ENCODE results near the gene BRD4.

DNA sequence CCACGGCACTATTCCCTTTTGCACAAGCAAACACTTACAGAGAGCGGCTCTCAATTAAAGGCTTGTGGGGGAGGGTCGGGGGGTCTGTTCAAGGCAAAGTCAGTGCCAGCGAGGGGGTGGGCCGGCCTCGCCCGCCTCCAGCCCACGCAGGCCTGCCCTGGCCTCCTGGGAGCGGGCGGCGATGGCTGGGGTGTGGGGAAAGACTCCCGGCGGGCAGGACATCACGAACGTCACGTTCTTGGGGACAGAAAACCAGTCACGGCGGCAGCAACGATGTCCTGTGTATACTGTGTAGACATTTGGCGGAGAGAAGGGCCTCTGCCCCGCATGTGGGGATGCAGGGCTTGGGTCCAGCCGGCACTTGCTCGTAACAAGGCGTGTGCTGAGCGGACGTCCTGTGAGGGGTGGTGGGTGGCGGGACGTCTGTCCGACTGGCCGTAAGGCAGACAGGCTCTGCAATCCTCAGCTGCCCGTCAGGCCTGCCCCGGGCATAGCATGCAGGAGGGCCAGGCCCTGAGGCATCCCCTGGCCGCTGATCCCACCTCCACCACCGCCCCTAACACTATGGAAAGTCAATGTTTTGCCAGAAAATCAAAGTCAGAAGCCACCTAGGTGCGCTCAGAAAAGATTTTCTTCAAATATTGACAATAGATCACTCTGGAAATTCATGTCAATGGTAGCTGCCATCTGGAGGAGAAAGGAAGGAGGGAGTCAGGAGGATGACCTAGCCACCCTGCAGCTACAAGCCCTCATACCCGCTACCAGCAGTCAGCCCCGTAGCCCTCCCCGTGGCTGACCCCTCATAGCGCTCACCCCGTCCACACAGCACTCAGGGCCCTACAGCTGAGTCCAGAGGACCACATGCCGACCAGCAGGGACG, 94.3 kb downstream of the BRD4 start:
- TF ChIP-seq CTCF (optimal IDR thresholded peaks at IDR 0.05 in 1 of 3, IDR thresholded peaks at IDR 0.05 in 1 of 3, conservative IDR thresholded peaks at IDR 0.05 in 1 of 3; ENCODE audit: extremely low read depth in 1 of 3, insufficient read depth in 2 of 3, low read length in 3 of 3): no peak
- TF ChIP-seq EZH2 (IDR thresholded peaks at IDR 0.05; ENCODE audit: low read length): no peak
